Gastroesophageal sphincter (tissue), 3 donors: ENCODE data around the gene CCDC47.
A peak's percentile ranks its signal among the peaks of the same experiment; 100 is the strongest.

Experiments used
- EP300 ChIP-seq: sonication (generic); formaldehyde crosslinking; IDR thresholded peaks from one replicate; pipeline ENCODE4 v1.6.1; 2017; ENCODE audit warnings: antibody characterized with exemption, mild to moderate bottlenecking
- POLR2A ChIP-seq, 2 donors: fragments of 450-650 bp; IDR thresholded peaks; one replicate each; pipeline ENCODE4 v1.6.1; 2017; ENCODE audit warnings: antibody characterized with exemption in 2 of 2, mild to moderate bottlenecking in 2 of 2, moderate library complexity in 1 of 2
- POLR2AphosphoS5 ChIP-seq: sonication (generic); formaldehyde crosslinking; IDR thresholded peaks from one replicate; pipeline ENCODE4 v1.6.1; 2017; ENCODE audit warnings: antibody characterized with exemption
- TF ChIP-seq, protein P1 (sequence below), 4 experiments: fragments of 200-600 bp in 2 of 4; fragments of 450-650 bp in 2 of 4; sonication (generic) in 1 of 4; IDR thresholded peaks; one replicate each; pipeline ENCODE4 v1.5.1; 2017 to 2019; ENCODE audit warnings: antibody characterized with exemption in 4 of 4, mild to moderate bottlenecking in 2 of 4, moderate library complexity in 2 of 4

DNA sequence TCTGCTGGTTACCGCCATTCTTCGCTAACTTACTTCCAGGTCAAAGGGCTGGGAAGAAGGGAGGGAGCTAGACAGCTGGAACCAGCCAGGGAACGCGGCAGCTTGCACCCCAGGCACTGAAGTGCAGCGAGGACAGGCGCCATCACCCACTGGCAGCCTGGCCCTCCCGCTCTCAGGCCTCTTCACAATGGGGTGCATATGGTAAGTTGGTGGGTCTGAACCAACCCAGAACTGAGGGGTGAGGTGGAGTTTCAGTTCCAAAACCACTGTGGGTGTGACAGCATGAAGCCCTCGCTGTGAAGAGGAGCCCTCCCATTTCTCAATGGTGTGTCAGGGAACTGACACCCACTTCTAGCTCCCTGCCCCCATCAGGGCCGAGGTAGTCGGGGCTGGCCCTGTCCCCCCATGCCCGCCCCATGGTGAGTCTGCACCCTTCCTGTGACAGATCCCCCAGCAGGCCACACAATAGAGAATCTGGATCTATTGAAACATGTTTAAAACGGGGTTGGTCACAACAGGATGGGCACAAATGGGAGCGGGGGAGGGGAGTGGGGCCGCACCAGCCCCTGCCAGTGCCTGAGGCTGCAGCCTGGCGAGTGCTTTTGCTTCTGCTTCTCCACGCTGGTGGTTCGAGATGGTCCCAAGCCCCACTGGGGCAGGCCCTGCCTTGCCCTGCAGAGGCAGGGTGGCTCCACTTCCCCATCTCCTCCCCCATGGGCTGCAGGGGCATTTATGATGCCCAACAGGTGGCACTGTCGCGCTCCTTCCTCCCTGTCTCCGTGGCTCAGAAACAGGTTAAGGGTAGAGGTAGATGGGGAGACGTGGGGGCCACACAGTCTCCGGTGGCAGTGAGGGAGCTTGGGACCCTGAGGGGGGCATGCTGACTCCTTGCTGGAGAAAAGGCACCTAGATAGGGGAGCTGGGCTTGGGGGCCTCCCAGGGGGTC is 75.8 kb downstream of the CCDC47 start:
- TF ChIP-seq, protein P1, sequence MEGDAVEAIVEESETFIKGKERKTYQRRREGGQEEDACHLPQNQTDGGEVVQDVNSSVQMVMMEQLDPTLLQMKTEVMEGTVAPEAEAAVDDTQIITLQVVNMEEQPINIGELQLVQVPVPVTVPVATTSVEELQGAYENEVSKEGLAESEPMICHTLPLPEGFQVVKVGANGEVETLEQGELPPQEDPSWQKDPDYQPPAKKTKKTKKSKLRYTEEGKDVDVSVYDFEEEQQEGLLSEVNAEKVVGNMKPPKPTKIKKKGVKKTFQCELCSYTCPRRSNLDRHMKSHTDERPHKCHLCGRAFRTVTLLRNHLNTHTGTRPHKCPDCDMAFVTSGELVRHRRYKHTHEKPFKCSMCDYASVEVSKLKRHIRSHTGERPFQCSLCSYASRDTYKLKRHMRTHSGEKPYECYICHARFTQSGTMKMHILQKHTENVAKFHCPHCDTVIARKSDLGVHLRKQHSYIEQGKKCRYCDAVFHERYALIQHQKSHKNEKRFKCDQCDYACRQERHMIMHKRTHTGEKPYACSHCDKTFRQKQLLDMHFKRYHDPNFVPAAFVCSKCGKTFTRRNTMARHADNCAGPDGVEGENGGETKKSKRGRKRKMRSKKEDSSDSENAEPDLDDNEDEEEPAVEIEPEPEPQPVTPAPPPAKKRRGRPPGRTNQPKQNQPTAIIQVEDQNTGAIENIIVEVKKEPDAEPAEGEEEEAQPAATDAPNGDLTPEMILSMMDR (IDR thresholded peaks at IDR 0.05), result peak in 3 of 4 experiments; percentile 35 to 52 (median 44)
- TF ChIP-seq POLR2A (IDR thresholded peaks at IDR 0.05) (no peak), POLR2AphosphoS5 (no peak), EP300 (no peak)
